Sigmoid colon (tissue), 4 donors: ENCODE measurements around the gene MED29.

Experiments
- CTCF ChIP-seq, 4 experiments: fragments of 450-650 bp in 3 of 4; fragments of 200-600 bp in 1 of 4; IDR thresholded peaks; one replicate each; pipeline ENCODE4 v1.5.1; 2016 to 2019; ENCODE audit warnings: antibody characterized with exemption in 4 of 4, mild to moderate bottlenecking in 3 of 4, moderate library complexity in 2 of 4
- EP300 ChIP-seq, 4 donors: sonication (generic); formaldehyde crosslinking; IDR thresholded peaks; one replicate each; pipeline ENCODE4 v1.6.1; 2017; ENCODE audit warnings: antibody characterized with exemption in 4 of 4
- POLR2A ChIP-seq, 2 donors: fragments of 450-650 bp; IDR thresholded peaks; one replicate each; pipeline ENCODE4 v1.6.1; 2016; ENCODE audit warnings: antibody characterized with exemption in 2 of 2, mild to moderate bottlenecking in 2 of 2, moderate library complexity in 2 of 2

- TF ChIP-seq CTCF (IDR thresholded peaks at IDR 0.05) (no peak), EP300 (IDR thresholded peaks at IDR 0.05) (no peak), POLR2A (IDR thresholded peaks at IDR 0.05) (no peak)
Measured at GRCh38 chr19:39416152-39417120, 25.3 kb downstream of the MED29 start.
